ENCODE measurements around the gene AMZ1.

AMZ1 gene

DNA sequence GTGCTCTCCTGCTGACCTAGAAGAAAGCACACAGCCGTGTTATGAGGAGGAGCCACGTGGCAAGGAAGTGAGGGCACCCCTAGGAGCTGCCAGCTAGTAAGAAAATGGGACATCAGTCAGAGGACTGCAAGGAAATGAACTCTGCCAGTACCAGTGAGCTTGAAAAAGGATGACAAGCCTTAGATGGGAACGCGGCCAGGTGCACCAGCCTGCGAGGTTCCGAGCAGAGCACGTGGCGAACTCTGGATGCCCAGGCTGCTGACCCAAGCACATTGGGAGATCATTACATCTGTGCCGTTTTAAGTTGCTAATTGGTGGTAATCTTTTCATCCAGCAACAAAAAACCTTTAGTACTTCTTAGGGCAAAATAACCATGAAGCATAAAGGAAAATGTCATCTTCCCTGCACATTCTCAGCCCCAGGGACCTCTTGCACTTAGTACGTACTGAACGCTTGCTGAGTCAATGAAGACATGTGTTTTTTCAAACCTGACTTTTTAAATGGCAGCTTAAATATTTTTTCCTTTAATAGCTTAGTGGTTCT, 69.4 kb downstream of the AMZ1 start:
- DNase-seq = no peak

DNA sequence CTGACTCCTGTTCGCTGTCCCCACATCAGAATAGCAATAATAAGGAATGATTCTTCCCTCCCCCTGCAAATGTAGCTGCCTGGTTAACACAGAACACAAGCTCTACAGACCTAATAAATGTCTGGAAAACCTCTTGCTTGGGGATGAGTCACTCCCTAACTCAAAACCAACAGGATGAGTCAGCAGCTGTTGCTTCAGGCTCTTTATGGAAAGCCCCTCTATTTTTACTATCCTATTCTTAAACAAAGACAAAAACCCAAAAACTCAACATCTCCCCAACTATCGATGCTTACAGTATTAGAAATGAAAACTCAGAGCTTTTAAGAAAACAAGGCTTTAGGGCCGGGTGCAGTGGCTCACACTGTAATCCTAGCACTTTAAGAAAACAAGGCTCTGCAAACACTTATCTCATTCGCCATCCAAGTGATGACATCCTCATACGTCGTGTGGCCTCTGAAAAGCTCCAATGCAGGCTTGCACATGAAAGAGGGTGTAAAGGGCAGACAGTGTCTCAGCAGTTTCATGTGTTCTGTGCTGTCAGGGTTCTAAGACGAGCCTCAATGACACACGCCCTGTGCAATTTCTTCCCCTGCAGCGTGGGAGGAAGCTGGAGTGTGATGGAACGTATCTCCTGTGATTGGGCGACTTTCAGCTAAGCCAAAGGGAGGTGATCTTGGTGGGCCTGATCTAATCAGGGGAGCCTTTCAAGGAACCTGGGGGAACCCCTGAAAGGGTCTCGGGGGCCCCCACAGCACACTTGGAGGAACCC, 70.1 kb downstream of the AMZ1 start:
- DNase-seq = peak; percentile 16

DNA sequence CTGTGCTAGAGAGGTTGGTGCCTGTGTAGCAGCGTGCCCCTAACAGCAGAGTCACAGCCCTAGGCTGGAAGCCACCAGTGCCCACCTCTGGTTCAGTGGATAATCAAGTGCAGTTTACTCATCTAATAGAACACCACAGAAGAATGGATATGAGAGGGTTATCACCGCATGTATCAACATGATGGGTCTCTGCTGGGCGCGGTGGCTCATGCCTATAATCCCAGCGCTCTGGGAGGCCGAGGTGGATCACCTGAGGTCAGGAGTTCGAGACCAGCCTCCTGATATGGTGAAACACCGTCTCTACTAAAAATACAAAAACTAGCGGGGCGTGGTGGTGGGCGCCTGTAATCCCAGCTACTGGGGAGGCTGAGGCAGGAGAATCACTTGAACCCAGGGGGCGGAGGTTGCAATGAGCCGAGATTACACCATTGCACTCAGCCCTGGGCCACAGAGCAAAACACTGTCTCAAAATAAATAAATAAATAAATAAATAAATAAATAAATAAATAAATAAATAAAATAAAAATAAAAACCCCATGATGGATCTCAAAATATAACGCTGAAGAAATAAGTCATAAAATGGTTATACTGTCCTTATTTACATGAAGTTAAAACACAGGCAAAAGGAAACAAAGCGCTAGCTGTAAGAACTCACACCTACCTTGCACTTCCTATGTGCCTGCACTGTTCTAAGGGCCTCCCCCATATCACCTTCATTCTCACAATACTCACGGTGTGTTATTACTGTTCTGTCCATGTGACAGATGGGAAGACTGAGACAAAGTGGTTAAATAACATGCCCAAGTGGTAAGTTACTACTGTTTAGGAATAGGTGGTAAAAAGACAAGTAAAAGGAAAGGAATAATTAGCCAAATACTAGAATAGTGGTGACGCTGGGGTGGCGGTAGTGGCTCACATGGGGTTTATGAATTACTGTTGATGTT, 70.9 kb downstream of the AMZ1 start:
- DNase-seq = no peak

- DNase-seq = no peak
Measured at GRCh38 chr7:2759736-2760097, 71.7 kb downstream of the AMZ1 start.

DNA sequence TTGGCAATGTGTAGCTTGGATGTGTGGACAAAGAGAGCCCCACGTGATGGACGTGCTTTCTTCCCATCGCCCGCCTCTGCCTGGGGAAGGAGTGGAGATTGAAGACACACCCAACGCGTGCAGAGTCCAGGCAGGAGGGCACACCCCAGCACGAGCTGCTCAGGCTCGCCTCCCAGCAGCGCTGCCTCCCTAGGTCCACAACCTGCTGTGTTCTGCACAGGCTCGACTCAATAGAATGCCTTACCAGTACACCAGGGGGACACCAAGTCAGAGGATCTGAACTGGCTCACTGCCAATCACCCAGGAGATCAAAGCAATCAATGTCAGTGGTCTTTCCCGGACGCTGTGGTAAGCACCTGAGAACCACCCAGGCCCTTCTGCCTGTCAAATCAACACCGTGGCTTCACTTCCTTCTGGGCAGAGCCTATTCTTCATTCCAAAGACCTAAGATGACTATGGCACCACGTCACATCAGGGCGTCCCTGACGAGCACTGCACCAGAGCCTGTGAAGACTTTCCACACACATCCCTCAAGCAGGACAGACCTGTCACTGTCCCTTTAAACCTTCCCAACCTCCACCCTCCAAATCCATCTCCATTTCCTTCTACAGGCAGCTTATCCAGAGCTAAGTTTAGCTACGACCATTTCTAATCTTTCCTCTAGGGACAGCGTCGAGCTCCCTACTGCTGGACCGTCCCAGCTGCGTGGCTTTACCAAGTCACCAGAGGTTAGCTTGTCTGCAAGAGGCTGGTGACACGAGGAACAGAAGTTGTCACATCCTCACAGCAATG, 72.3 kb downstream of the AMZ1 start:
- no peak for DNase-seq

DNA sequence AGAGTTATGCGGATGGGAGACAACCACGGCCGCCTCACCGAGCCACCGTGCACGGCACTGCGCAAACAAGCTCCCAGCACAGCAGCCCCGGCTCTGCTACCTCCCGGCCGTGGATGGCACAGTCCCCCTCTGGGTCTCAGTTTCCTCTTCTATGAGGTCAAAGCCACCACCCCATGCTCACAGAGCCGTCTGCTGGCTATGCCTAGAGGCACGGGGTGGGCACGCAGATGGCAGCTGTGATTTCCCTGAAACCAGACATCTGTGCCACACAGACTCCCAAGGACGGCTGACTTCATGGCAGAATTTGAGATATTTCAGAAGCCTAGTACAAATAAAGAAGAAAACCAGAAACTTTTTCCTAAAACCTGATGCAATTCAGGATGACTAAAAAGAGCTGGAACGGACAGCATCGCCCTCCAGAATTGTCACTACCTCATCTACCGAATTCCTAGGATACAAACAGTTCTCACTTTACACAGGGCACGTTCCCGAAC, 73.2 kb downstream of the AMZ1 start:
- DNase-seq = no peak

GRCh38 chr7:2761801-2762497, 73.9 kb downstream of the AMZ1 start:
- DNase-seq = no peak

GRCh38 chr7:2763597-2763996, 75.6 kb downstream of the AMZ1 start:
- no peak for DNase-seq

- DNase-seq = no peak
Measured at GRCh38 chr7:2764621-2765020, 76.6 kb downstream of the AMZ1 start.
